ENCODE results near the gene PRR5L.

DNA sequence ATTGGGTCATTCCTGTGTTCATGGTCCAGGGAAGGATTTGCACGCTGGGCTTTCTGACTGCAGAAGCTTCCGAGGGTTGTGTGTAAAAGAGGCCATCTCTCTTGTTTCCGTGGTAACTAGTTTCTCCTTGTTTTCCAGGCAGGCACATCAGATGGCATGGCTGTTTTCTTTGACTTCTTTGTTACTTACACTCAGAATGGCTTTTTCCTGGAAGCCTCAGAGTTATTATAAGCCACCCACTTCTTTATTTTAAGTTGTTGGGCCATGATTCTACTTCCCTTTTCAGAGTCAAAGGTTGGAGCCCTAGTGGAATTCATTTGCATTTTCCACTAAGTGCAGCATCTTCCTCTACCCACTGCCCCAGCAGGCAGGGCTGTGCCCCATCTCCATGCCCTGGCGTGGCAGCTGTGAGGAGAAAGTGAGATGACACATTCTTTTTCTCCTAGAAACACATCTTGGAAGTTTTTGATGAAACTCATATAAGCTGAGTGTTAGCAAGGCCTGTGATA lies 94.9 kb downstream of the PRR5L start:
- TF ChIP-seq YY1 (IDR thresholded peaks at IDR 0.05; ENCODE audit: insufficient read depth, insufficient read length) = no peak
- no peak for TF ChIP-seq ZNF274 (IDR thresholded peaks at IDR 0.05; ENCODE audit: low read depth, low read length)

All from NT2/D1 (cell line).